HL-60/S4 treated with phorbol 12-myristate 13-acetate at 8.2 ng/mL for 4 days and 3 days (cell line): ENCODE data around the gene TLK1.

Source experiments
- in situ Hi-C: fragments of 300-500 bp; cut with MboI; formaldehyde crosslinking; loops from 2 replicates; pipeline ENCODE4 v1.15.0; 2022; ENCODE audit warnings: low sequenced_read_pairs

TLK1 gene

GRCh38 chr2:171160119-171160955 is at the start of gene TLK1:
Gene TLK1, minus strand, starts transcription at chr2:171160893. Its CDS starts 465 bp downstream, at chr2:171160428.
- in situ Hi-C loops = no loop called here

- in situ Hi-C loops = no loop called here
These were observed 49.6 kb upstream of the TLK1 start for GRCh38 chr2:171210216-171210863.

DNA sequence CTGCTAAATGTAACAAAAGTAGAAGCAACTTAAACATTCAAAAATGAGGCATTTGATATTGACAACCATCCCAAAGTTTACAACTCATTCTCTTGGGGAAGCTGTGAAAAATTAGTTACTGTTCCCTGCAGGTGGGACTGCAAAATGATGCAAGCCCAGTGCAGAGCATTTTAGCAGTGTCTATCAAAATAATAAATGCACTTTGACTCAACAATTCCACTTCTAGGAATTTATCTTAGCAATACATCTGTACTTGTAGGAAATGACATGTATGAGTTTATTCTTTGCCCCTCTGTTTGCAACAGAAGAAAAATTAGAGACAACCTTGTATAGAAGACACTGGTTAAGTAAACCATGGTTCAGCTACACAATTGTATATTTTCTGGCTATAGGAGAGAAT is 48.0 kb upstream of the TLK1 start:
- in situ Hi-C loops = no loop called here

DNA sequence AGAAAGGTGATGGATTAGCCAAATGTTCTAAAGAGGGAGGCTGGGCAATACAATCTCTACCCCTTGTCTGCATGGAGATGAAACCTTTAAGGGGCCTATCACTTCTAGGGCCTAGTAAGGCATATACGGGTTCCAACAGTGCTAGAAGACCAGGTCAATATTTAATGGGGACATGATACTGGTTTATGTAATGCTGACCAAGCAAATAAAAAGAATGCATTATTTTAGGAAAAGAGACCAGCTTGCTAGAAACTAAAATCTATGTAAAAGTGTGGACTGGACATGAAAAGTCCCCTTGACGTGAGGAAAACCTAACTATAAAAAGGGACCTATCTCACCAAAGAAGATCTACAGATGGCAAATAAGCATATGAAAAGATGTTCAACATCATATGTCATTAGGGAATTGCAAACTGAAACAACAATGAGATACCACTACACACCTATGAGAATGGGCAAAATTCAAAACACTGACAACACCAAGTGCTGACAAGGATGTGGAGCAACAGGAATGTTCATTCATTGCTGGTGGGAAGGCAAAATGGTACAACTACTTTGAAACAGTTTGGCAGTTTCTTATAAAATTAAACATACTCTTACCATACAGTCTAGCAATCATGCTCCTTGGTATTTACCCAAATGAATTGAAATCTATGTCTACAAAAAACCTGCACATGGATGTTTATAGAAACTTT is 45.9 kb upstream of the TLK1 start:
- in situ Hi-C loops = no loop called here

DNA sequence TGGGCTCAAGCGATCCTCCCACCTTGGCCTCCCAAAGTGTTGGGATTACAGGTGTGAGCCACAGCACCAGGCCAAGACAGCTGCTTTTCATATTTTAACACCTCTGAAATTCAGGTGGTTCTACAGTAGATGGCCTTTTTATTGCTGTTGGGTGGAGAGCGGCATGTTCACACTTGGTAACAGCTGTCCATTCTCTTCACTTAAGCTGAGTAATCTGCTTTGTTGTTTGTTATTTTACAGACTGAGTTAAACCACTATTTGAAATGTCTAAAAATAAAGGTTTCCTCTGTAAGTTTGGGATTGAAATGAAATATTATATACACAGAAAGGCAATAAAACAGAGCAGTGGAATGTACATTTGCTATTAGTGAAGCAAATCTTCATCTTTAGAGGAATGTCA is 44.9 kb upstream of the TLK1 start:
- in situ Hi-C loops = no loop called here

DNA sequence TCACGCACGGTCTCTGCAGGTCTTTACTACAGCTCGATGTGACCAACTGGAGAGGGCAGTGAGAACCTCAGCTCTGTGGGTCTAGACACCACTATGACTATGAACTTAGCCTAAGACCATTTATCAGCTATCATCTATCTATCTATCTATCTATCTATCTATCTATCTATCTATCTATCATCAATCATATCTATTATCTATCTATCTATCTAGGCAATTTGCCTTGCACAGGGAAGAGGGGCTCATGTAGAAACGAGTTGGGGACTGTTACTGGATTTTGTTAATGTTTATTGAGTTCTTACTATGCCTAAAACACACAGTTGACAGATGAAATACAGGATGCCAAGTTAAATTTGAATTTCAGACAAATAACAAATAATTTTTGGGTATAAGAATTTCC is 41.1 kb upstream of the TLK1 start:
- in situ Hi-C loops = no loop called here

DNA sequence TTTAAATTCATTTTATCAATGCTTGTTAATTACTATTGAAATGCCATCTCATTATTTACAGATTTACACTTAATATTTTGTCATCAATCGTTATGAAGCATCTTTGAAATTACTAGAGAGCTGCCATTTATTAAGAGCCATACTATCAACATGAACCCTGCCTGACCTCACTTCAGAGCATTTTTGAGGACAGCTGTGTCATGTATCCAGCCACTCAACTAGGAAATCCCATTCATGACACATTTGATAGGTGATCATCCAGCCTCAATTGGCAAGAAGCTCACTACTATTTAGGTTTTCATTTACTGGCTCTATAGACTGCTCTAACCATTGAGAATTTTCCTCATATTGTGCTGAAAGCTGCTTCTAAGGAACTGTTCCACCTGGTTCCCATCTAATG is 40.6 kb upstream of the TLK1 start:
- in situ Hi-C loops = no loop called here

- in situ Hi-C loops = no loop called here
These were observed 39.8 kb upstream of the TLK1 start for GRCh38 chr2:171200469-171200868.

GRCh38 chr2:171191021-171191420 is 30.3 kb upstream of the TLK1 start:
- in situ Hi-C loops = no loop called here

GRCh38 chr2:171187819-171188218 is 27.1 kb upstream of the TLK1 start:
- in situ Hi-C loops = no loop called here

DNA sequence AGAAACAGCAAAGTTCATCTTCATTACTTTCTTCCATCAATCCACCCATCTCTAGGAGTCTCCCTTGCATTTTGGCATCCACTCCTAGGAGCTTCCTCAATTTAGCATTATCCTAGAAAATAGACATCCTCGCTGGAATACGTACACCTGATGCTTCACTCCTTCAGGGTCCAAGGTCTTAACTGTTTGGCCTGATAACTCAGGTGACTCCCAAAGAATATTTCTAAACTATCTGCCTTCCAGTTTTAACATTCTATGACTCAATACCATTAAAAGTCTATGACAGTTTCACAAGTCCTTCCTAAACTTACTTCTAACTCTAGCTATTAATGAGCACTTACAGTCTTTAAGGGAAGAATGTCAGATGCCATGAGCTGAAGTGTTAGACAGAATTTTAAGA is 26.5 kb upstream of the TLK1 start:
- in situ Hi-C loops = no loop called here

DNA sequence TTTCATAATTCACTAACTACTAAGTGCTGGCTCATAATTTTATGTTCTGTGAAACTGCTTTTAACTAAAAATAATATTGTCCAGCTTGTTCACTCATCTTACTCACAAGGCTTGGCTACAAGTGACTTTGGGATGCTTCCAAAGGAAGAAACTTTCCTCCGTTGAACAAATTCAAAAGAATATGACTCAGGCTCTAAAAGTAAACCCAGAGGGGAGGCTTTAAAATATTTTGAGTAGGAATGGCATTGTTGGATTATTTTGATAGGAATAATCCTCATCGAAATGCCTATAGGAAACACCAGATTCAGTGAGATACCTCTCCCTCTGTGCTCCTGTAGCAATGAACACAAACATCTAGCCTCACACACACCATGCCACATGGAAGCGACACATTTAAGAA is 25.2 kb upstream of the TLK1 start:
- in situ Hi-C loops = no loop called here

- in situ Hi-C loops = no loop called here
These were observed 24.6 kb upstream of the TLK1 start for GRCh38 chr2:171185165-171185818.

DNA sequence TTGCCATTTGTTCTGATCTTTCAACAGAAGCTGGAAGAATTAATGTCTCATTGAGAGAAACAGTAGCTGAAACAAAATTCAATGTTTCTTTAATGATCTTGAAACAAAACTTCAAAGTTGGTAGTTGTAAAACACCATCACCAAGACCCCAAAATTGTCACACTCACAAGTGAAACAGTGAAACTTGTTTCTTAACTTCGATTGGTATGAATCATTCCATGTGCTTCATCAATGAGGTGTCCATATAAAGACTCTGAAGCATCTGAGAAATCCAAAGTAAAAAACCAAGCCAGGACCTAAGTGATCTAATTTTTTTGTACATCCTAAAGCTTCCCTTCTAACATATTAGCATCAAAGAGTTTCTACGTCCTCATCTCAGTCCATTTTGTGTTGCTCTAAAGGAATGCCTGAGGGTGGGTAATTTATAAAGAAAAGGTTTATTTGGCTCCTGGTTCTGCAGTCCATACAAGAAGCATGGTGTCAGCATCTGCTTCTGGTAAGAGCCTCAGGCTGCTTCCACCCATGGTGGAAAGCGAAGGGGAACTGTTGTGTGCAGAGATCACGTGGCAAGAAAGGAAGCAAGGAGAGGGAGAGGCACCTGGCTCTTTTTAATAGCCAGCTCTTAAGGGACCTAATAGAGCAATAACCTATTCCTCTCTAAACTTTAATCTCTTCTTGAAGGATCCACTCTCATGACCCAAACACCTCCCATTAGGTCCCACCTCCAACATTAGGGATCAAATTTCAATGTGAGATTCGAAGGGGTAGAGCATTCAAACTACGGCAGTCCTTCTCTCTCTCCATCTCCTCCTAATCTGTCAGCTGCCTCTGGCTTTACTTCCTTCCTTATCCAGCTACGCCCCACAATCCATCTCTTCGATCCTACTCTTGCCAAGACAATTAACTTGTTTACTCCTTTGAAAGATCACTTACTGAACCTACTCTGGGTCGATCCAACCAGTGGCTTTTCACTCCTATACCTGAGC is 20.7 kb upstream of the TLK1 start:
- in situ Hi-C loops = no loop called here

DNA sequence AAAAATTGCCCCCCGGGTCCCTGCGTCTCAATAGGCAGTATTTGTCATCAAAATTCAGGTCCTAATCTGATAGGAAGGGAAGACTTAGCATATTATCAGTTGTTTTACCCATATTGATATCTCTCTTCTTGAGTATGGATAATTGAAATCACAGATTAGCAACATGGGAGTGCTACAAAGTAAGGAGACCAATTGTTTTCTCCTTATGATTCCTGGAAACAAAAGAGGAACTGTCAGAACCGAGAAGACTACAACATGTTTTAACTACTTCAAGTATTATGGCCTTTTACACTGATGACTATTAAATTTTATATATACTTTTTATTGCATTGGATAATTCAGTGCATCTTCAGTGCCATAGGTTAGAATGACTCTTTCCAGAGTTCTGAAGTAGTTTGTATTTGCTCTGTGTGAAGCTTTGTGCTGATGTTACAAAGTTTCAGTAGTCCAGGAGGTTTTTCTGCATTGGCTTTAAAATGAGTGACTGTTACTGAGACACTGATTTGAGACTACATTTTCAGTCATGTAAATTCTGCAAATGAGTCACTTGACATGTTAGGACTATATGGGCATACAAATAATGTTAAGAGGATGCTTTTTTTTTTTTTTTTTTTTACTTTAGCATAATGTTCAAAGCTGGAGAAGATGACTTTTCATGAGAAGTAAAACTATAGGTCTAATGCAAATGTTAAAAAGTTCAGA is 19.7 kb upstream of the TLK1 start:
- in situ Hi-C loops = no loop called here

DNA sequence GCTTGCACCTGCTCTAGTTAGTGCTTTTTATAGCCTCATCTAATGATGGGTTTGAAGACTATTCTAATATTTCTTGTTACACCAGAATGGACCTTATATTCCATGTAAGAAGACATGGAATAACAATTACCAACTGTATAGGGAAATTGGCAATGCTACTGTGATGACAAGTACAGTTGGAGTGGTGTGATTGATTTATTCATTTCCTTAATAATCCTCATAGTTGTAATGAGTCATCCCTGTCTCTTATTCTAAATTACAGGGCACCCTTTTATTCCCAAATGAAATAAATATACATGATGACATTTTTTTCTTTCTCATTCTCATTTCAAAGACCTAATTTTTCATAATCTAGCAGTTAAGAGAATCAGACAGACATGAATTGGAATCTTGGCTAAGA is 18.3 kb upstream of the TLK1 start:
- in situ Hi-C loops = no loop called here

DNA sequence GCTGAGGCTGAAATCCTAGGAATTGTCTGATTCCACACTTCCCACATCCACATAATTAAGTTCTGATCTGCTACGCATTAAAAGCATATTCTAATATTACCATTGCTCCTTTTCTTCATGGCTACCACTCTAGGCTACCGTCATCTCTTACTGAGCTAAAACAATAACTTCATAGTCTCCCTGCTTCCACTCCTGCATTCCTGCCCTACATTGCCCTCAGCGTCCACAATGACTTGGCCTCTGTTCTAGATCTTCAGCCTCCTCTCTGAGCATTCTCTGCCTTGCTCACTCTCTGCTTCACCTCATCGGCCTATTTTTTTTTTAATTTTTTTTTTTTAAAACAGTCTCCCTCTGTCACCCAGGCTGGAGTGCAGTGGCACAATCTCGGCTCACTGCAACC is 15.8 kb upstream of the TLK1 start:
- in situ Hi-C loops = no loop called here

GRCh38 chr2:171174075-171174474 is 13.4 kb upstream of the TLK1 start:
- in situ Hi-C loops = no loop called here

DNA sequence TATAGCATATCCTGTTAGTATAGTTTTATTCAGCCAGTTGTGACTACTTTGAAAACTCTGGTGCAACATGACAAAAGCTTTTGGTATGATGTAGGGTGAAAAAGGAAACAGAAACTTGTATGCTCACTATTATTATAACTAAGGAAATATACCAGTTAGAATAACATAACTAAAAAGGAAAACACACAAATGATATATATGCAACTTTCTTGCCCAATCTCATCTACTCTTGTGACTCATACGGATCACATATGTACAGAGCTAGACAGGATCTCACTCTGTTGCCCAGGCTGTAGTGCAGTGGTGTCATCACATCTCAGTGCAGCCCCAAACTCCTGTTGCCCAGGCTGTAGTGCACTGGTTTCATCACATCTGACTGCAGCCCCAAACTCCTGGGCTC is 12.4 kb upstream of the TLK1 start:
- in situ Hi-C loops = no loop called here

GRCh38 chr2:171171808-171172207 is 11.1 kb upstream of the TLK1 start:
- in situ Hi-C loops = no loop called here
